Measurements from ENCODE around the gene ISOC2. TPM values are rescaled to one million over a fixed set of nuclear protein-coding genes. Genes with fewer than 3 reads are reported as not detected.

ISOC2 gene
- total RNA-seq, 3 donors from 2014 or later: 42.7 to 71.5 (median 57.0) TPM

GRCh38 chr19:55456347-55456746 lies 5.1 kb downstream of the ISOC2 start:
- DNase-seq (ENCODE audit: low spot score in 2 of 2): no peak
- TF ChIP-seq CTCF (IDR thresholded peaks at IDR 0.05) (no peak), POLR2A (IDR thresholded peaks at IDR 0.05) (no peak), POLR2AphosphoS5 (IDR thresholded peaks at IDR 0.05) (no peak)
- no peaks in the 10 kb centered on the region for H3K36me3 ChIP-seq
- intact Hi-C loops (cut with DNase I; ENCODE audit: low total_unique reads): loop anchor here (5.0 kb wide), 1 partner anchor 926 kb away; no protein-coding TSS in a partner anchor
- H3K27ac ChIP-seq: no peak overlapping the region
- H3K4me1 ChIP-seq: peaks cover 4 to 13% of the 10 kb centered on the region in 2 donors
- no peaks in the 10 kb centered on the region for H3K9me3 ChIP-seq
- H3K27me3 ChIP-seq: peaks cover 7 to 15% of the 10 kb centered on the region in 2 donors
- no peak overlapping the region for H3K4me3 ChIP-seq

- Histone ChIP-seq H3K9me3 (no peaks in the 10 kb centered on the region), H3K4me1 (peaks cover 4 to 15% of the 10 kb centered on the region in 2 donors), H3K27me3 (peaks cover 12 to 21% of the 10 kb centered on the region in 2 donors), H3K27ac (no peak overlapping the region), H3K4me3 (no peak overlapping the region), H3K36me3 (no peaks in the 10 kb centered on the region)
- intact Hi-C loops (cut with DNase I; ENCODE audit: low total_unique reads): loop anchor here (5.0 kb wide), 1 partner anchor 927 kb away; no protein-coding TSS in a partner anchor
- no peak for DNase-seq (ENCODE audit: low spot score in 2 of 2)
- TF ChIP-seq CTCF (IDR thresholded peaks at IDR 0.05): no peak
- TF ChIP-seq POLR2A (IDR thresholded peaks at IDR 0.05): no peak
- TF ChIP-seq POLR2AphosphoS5 (IDR thresholded peaks at IDR 0.05): no peak
These were observed 5.7 kb downstream of the ISOC2 start for GRCh38 chr19:55455576-55456235.

- Histone ChIP-seq H3K27ac (no peak overlapping the region), H3K27me3 (peaks cover 12 to 22% of the 10 kb centered on the region in 2 donors), H3K4me1 (peaks cover 0 to 15% of the 10 kb centered on the region in 2 donors), H3K4me3 (no peak overlapping the region), H3K36me3 (no peaks in the 10 kb centered on the region), H3K9me3 (no peaks in the 10 kb centered on the region)
- no peak for DNase-seq (ENCODE audit: low spot score in 2 of 2)
- intact Hi-C loops (cut with DNase I; ENCODE audit: low total_unique reads): loop anchor here (5.0 kb wide), 1 partner anchor 927 kb away; no protein-coding TSS in a partner anchor
- TF ChIP-seq POLR2A (IDR thresholded peaks at IDR 0.05) (no peak), CTCF (IDR thresholded peaks at IDR 0.05) (peak in 1 of 3 donors; percentile 33), POLR2AphosphoS5 (IDR thresholded peaks at IDR 0.05) (no peak)
These were observed 6.6 kb downstream of the ISOC2 start for GRCh38 chr19:55454787-55455243.

- H3K9me3 ChIP-seq: no peaks in the 10 kb centered on the region
- intact Hi-C loops (cut with DNase I; ENCODE audit: low total_unique reads): no loop called here
- H3K4me3 ChIP-seq: no peak overlapping the region
- peaks cover 12 to 30% of the 10 kb centered on the region in 2 donors for H3K27me3 ChIP-seq
- no peaks in the 10 kb centered on the region for H3K36me3 ChIP-seq
- no peak for TF ChIP-seq POLR2AphosphoS5 (IDR thresholded peaks at IDR 0.05)
- TF ChIP-seq CTCF (IDR thresholded peaks at IDR 0.05): no peak
- no peak for TF ChIP-seq POLR2A (IDR thresholded peaks at IDR 0.05)
- H3K4me1 ChIP-seq: peaks cover 0 to 15% of the 10 kb centered on the region in 2 donors
- no peak overlapping the region for H3K27ac ChIP-seq
- DNase-seq (ENCODE audit: low spot score in 2 of 2): no peak
These were observed 7.8 kb downstream of the ISOC2 start for GRCh38 chr19:55453511-55454260.
